ENCODE measurements around the gene TRRAP. TPM values are rescaled to one million over a fixed set of nuclear protein-coding genes. Genes with fewer than 3 reads are reported as not detected.

Gene TRRAP
- total and polyA plus RNA-seq, 2 of the 4 experiments (the other 2 are of a cell fraction): 12.5 to 18.1 TPM

GRCh38 chr7:98994046-98994944 lies 116.0 kb downstream of the TRRAP start (continued):
- no peak for TF ChIP-seq RCOR1 (IDR thresholded peaks at IDR 0.05; ENCODE audit: insufficient replicate concordance, low read length)

DNA sequence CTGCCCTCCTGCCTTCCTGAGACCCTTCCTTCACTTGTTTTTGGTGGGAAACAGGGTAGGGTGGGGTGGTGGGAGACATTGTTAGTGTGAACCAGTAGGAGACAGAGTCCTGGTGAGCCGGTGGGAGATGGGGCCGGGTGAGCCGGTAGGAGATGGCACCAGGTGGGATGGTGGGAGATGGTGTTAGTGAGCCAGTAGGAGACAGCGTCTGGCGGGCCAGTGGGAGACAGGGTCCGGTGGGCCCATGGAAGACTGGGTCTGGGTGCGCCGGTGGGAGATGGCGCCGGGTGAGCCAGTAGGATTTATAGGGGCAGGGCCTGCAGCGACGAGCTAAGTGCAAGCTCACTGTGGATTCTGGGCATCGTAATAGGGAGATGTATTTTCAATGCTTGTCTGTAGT lies 116.8 kb downstream of the TRRAP start:
- Histone ChIP-seq H2AK5ac (ENCODE audit: low read depth, low read length) (no peak overlapping the region), H2BK15ac (ENCODE audit: low read depth, low read length) (no peak overlapping the region), H3K27me3 (ENCODE audit: control insufficient read depth, insufficient read depth, low read length) (no peaks in the 10 kb centered on the region), H3K23ac (ENCODE audit: low read depth, low read length) (no peak overlapping the region), H2AFZ (replicated peaks; ENCODE audit: low read length, poor library complexity) (no peak overlapping the region), H3K9ac (ENCODE audit: low read depth, low read length) (no peak overlapping the region), H4K91ac (ENCODE audit: insufficient read depth, low read depth, low read length) (no peak overlapping the region), H4K8ac (ENCODE audit: low read depth in 2 of 2, low read length in 2 of 2) (no peak overlapping the region), H3K4me3 (ENCODE audit: insufficient read depth, low read depth, low read length) (no peak overlapping the region), H3K4me1 (ENCODE audit: control insufficient read depth, insufficient read depth, low read length) (no peaks in the 10 kb centered on the region), H4K20me1 (ENCODE audit: insufficient read depth, low read length) (no peaks in the 10 kb centered on the region), H3K79me1 (ENCODE audit: low read depth in 1 of 2, low read length in 2 of 2) (peaks cover 0 to 3% of the 10 kb centered on the region in 2 experiments; a peak in 2 of 4 replicates), H3K4me2 (ENCODE audit: low read depth, low read length) (no peak overlapping the region), H3K18ac (ENCODE audit: low read depth, low read length) (no peak overlapping the region), H3K36me3 (ENCODE audit: control insufficient read depth, insufficient read depth, low read length) (peaks cover 78% of the 10 kb centered on the region), H2AK9ac (replicated peaks; ENCODE audit: low read depth, low read length, poor library complexity) (no peak overlapping the region), H2BK5ac (ENCODE audit: low read depth, low read length, poor library complexity, severe bottlenecking) (no peak overlapping the region), H3K9me3 (ENCODE audit: control insufficient read depth, insufficient read depth, low read length) (no peaks in the 10 kb centered on the region), H3K56ac (ENCODE audit: extremely low read depth, insufficient read depth, low read length) (no peak overlapping the region), H3K27ac (ENCODE audit: insufficient read depth, low read length) (no peak overlapping the region), H3K4ac (ENCODE audit: low read depth, low read length) (no peak overlapping the region), H2BK20ac (ENCODE audit: low read depth, low read length) (no peak overlapping the region), H4K5ac (ENCODE audit: low read depth, low read length) (no peak overlapping the region), H3K14ac (replicated peaks; ENCODE audit: low read depth, low read length) (no peak overlapping the region), H3K9me1 (ENCODE audit: insufficient read depth, low read length) (peaks cover 2% of the 10 kb centered on the region; the same call in 1 of the 2 replicates), H2BK120ac (ENCODE audit: low read depth, low read length) (no peak overlapping the region)
- in situ Hi-C loops (cut with MboI; ENCODE audit: low sequenced_read_pairs) (no loop called here), intact Hi-C loops (cut with micrococcal nuclease) (no loop called here), dilution Hi-C loops (cut with HindIII; ENCODE audit: low sequenced_read_pairs, unreplicated experiment) (no loop called here)
- no TSS peak for BruUV-seq (replicated peaks)
- WGBS, 2 experiments (ENCODE audit: extremely low coverage in 2 of 2, insufficient read length in 1 of 2): 95% methylated on average over 7 of the region's 13 CpGs; no CpG with 5 or more reads in 1 of the 2 experiments
- ChIA-PET POLR2A (ENCODE audit: unreplicated experiment) (no interaction called here), CTCF (no interaction called here)
- ATAC-seq (ENCODE audit: low read depth): no peak
- DNase-seq: no peak
- TF ChIP-seq MAZ (IDR thresholded peaks at IDR 0.05; ENCODE audit: borderline replicate concordance, low read depth, low read length) (no peak), CEBPB (IDR thresholded peaks at IDR 0.05; ENCODE audit: low read depth, low read length) (no peak), CHD1 (IDR thresholded peaks at IDR 0.05; ENCODE audit: low read depth, low read length) (no peak), RAD21 (IDR thresholded peaks at IDR 0.05; ENCODE audit: low read length) (no peak), SMC3 (IDR thresholded peaks at IDR 0.05; ENCODE audit: low read depth, low read length) (no peak), BHLHE40 (IDR thresholded peaks at IDR 0.05; ENCODE audit: low read depth, low read length) (no peak), MXI1 (IDR thresholded peaks at IDR 0.05; ENCODE audit: borderline replicate concordance, low read depth, low read length) (no peak), POLR2A (IDR thresholded peaks at IDR 0.05; ENCODE audit: low read depth, low read length) (no peak), MAFK (IDR thresholded peaks at IDR 0.05; ENCODE audit: low read depth, low read length) (no peak), RFX5 (IDR thresholded peaks at IDR 0.05; ENCODE audit: low read depth, low read length) (no peak)
- TF ChIP-seq, protein P1, sequence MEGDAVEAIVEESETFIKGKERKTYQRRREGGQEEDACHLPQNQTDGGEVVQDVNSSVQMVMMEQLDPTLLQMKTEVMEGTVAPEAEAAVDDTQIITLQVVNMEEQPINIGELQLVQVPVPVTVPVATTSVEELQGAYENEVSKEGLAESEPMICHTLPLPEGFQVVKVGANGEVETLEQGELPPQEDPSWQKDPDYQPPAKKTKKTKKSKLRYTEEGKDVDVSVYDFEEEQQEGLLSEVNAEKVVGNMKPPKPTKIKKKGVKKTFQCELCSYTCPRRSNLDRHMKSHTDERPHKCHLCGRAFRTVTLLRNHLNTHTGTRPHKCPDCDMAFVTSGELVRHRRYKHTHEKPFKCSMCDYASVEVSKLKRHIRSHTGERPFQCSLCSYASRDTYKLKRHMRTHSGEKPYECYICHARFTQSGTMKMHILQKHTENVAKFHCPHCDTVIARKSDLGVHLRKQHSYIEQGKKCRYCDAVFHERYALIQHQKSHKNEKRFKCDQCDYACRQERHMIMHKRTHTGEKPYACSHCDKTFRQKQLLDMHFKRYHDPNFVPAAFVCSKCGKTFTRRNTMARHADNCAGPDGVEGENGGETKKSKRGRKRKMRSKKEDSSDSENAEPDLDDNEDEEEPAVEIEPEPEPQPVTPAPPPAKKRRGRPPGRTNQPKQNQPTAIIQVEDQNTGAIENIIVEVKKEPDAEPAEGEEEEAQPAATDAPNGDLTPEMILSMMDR (conservative IDR thresholded peaks at IDR 0.05; ENCODE audit: low read depth, low read length): no peak
- TF ChIP-seq, protein P2, sequence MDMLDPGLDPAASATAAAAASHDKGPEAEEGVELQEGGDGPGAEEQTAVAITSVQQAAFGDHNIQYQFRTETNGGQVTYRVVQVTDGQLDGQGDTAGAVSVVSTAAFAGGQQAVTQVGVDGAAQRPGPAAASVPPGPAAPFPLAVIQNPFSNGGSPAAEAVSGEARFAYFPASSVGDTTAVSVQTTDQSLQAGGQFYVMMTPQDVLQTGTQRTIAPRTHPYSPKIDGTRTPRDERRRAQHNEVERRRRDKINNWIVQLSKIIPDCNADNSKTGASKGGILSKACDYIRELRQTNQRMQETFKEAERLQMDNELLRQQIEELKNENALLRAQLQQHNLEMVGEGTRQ (IDR thresholded peaks at IDR 0.05; ENCODE audit: low read depth, low read length): no peak
